ENCODE measurements around the gene SEC14L5. TPM values are rescaled to one million over a fixed set of nuclear protein-coding genes. Genes with fewer than 3 reads are reported as not detected.

Gene SEC14L5
- total RNA-seq, 1 donor from 2014 or later: 0.32 TPM

DNA sequence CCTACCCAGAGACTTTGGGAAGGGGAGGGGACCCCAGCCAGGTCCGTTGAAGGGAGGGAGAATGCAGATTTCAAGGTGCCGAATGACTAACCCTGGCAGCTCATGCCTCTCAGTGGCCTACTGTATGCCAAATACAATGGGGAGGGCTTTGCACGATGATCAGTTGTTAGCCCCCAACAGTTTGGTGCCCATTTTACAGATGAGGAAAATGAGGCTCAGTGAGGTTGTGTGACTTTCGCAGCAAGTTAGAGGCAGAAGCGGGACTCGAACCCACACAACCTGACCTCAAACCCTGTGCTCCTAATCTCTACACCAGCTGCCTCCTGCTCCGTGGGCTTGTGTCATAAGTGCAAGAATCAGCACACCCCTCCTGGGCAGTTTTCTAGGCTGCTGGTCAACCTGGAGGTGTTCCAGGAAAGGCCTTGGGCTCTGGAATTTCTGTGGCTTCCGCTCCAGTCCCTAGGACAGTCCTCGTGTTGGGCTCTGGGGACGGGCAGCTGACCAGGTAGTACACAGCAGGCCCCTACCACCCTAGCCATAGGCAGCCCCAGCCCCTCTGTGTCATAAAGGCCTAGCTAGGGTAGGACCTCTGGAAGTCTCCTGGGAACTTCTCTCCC is 87.5 kb downstream of the SEC14L5 start:
- H3K27ac Mint-ChIP-seq (ENCODE audit: unreplicated experiment): no peak overlapping the region
- Histone ChIP-seq H3K36me3 (ENCODE audit: insufficient read depth, low read length) (no peaks in the 10 kb centered on the region), H3K9me3 (ENCODE audit: insufficient read depth, low read depth, low read length) (no peaks in the 10 kb centered on the region), H3K27me3 (ENCODE audit: insufficient read depth, low read length) (peaks cover 7% of the 10 kb centered on the region), H3K4me2 (ENCODE audit: low read length) (no peak overlapping the region), H3K79me2 (ENCODE audit: insufficient read depth, low read length) (no peaks in the 10 kb centered on the region), H3K27ac (ENCODE audit: low read depth, low read length) (no peak overlapping the region), H3K4me1 (ENCODE audit: insufficient read depth, low read length) (peaks cover 21% of the 10 kb centered on the region), H2AFZ (ENCODE audit: low read depth, low read length) (no peak overlapping the region), H4K20me1 (ENCODE audit: insufficient read depth, low read length) (no peaks in the 10 kb centered on the region), H3K9ac (ENCODE audit: low read length) (no peak overlapping the region), H3K4me3 (ENCODE audit: insufficient read depth, low read depth, low read length) (no peak overlapping the region)
- H3K4me1 Mint-ChIP-seq (ENCODE audit: low read depth, unreplicated experiment): peaks cover 21% of the 10 kb centered on the region
- no peak overlapping the region for H3K4me3 Mint-ChIP-seq (ENCODE audit: unreplicated experiment)
- peaks cover 2% of the 10 kb centered on the region for H3K27me3 Mint-ChIP-seq (ENCODE audit: low read depth, unreplicated experiment)
- DNase-seq (ENCODE audit: low read depth) (no peak), FAIRE-seq (no peak)
- peaks cover 2% of the 10 kb centered on the region for H3K9me3 Mint-ChIP-seq (ENCODE audit: unreplicated experiment)
- H3K36me3 Mint-ChIP-seq (ENCODE audit: low read depth, unreplicated experiment): no peaks in the 10 kb centered on the region
- TF ChIP-seq, protein P1, sequence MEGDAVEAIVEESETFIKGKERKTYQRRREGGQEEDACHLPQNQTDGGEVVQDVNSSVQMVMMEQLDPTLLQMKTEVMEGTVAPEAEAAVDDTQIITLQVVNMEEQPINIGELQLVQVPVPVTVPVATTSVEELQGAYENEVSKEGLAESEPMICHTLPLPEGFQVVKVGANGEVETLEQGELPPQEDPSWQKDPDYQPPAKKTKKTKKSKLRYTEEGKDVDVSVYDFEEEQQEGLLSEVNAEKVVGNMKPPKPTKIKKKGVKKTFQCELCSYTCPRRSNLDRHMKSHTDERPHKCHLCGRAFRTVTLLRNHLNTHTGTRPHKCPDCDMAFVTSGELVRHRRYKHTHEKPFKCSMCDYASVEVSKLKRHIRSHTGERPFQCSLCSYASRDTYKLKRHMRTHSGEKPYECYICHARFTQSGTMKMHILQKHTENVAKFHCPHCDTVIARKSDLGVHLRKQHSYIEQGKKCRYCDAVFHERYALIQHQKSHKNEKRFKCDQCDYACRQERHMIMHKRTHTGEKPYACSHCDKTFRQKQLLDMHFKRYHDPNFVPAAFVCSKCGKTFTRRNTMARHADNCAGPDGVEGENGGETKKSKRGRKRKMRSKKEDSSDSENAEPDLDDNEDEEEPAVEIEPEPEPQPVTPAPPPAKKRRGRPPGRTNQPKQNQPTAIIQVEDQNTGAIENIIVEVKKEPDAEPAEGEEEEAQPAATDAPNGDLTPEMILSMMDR (IDR thresholded peaks at IDR 0.05; ENCODE audit: insufficient read depth, low read depth, low read length): no peak
- no peak for TF ChIP-seq EZH2 (IDR thresholded peaks at IDR 0.05; ENCODE audit: insufficient read depth, low read length)

DNA sequence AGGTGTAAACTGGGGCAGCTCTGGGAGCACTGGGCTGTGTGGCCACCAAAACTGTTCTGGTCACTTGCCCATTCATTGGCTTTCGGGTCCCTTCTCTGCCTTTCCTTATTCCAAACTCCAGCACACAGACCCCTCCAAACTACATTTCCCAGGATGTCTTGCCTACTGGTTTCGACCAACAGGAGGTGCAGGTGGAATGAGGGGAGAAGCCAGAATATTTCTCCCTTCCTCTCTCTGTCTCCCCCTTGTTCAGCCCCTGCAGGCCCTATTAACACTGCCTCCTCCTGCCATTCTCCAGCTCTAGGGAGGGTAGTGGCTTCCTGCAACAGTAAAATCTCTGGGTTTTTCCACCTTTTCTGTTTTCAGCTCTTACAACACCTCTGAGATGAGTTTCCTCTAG is 88.8 kb downstream of the SEC14L5 start:
- Mint-ChIP-seq H3K36me3 (ENCODE audit: low read depth, unreplicated experiment) (no peaks in the 10 kb centered on the region), H3K4me3 (ENCODE audit: unreplicated experiment) (no peak overlapping the region), H3K27ac (ENCODE audit: unreplicated experiment) (no peak overlapping the region), H3K27me3 (ENCODE audit: low read depth, unreplicated experiment) (peaks cover 2% of the 10 kb centered on the region), H3K9me3 (ENCODE audit: unreplicated experiment) (peaks cover 2% of the 10 kb centered on the region), H3K4me1 (ENCODE audit: low read depth, unreplicated experiment) (peaks cover 9% of the 10 kb centered on the region)
- H3K9ac ChIP-seq (ENCODE audit: low read length): no peak overlapping the region
- no peak overlapping the region for H3K4me2 ChIP-seq (ENCODE audit: low read length)
- H3K4me3 ChIP-seq (ENCODE audit: insufficient read depth, low read depth, low read length): no peak overlapping the region
- H3K36me3 ChIP-seq (ENCODE audit: insufficient read depth, low read length): no peaks in the 10 kb centered on the region
- FAIRE-seq (no peak), DNase-seq (ENCODE audit: low read depth) (no peak)
- peaks cover 7% of the 10 kb centered on the region for H3K27me3 ChIP-seq (ENCODE audit: insufficient read depth, low read length)
- H2AFZ ChIP-seq (ENCODE audit: low read depth, low read length): no peak overlapping the region
- H3K9me3 ChIP-seq (ENCODE audit: insufficient read depth, low read depth, low read length): no peaks in the 10 kb centered on the region
- H3K27ac ChIP-seq (ENCODE audit: low read depth, low read length): no peak overlapping the region
- TF ChIP-seq, protein P1 (IDR thresholded peaks at IDR 0.05; ENCODE audit: insufficient read depth, low read depth, low read length): no peak
- no peak for TF ChIP-seq EZH2 (IDR thresholded peaks at IDR 0.05; ENCODE audit: insufficient read depth, low read length)
- no peaks in the 10 kb centered on the region for H4K20me1 ChIP-seq (ENCODE audit: insufficient read depth, low read length)
- H3K4me1 ChIP-seq (ENCODE audit: insufficient read depth, low read length): peaks cover 9% of the 10 kb centered on the region
- no peaks in the 10 kb centered on the region for H3K79me2 ChIP-seq (ENCODE audit: insufficient read depth, low read length)

Data from astrocyte (in vitro differentiated cells and primary cell).